ENCODE measurements around the gene KLRC1. TPM values are rescaled to one million over a fixed set of nuclear protein-coding genes. Genes with fewer than 3 reads are reported as not detected.

KLRC1 gene
- total and polyA plus RNA-seq, 10 of the 15 experiments (the other 5 are each of a cell fraction or from before 2014, with no cell fraction given) = 0.04 to 0.60 (median 0.23) TPM; not detected in 1

- peak overlapping the region; percentile 23 for H2AFZ ChIP-seq (ENCODE audit: control insufficient read depth, low read depth, low read length)
- FAIRE-seq (no peak), ATAC-seq (no peak), DNase-seq (ENCODE audit: low read depth, low spot score) (no peak)
- intact Hi-C loops (cut with micrococcal nuclease; ENCODE audit: unreplicated experiment) (no loop called here), in situ Hi-C loops (cut with MboI) (no loop called here)
- H3K9me3 ChIP-seq (replicated peaks; ENCODE audit: control insufficient read depth, insufficient read depth, low read length) = no peaks in the 10 kb centered on the region; the same call in 2 of the 3 replicates
- H3K9ac ChIP-seq (ENCODE audit: control insufficient read depth, insufficient read depth, low read length) = no peak overlapping the region
- SMC1A ChIA-PET (ENCODE audit: uncharacterized antibody, unreplicated experiment) = interaction anchor here (1.1 to 1.9 kb wide), 3 partner anchors 14 to 45 kb away, joined by 3 to 6 read pairs (median 3); no protein-coding TSS in a partner anchor
- no peaks in the 10 kb centered on the region for H3K27me3 ChIP-seq (replicated peaks in 1 of 2; ENCODE audit: control insufficient read depth in 2 of 2, insufficient read depth in 2 of 2, low read length in 1 of 2)
- no peaks in the 10 kb centered on the region; the same call in 1 of the 2 replicates for H3K4me1 ChIP-seq (ENCODE audit: control insufficient read depth, insufficient read depth, low read length)
- RAD21 ChIA-PET (ENCODE audit: unreplicated experiment) = interaction anchor here (0.5 to 0.8 kb wide), 2 partner anchors 40 to 44 kb away, joined by 4 to 5 read pairs; no protein-coding TSS in a partner anchor
- no peak for TF ChIP-seq NR2C1 (IDR thresholded peaks at IDR 0.05)
- TF ChIP-seq BHLHE40 (IDR thresholded peaks at IDR 0.05; ENCODE audit: borderline replicate concordance in 1 of 2, low read depth in 2 of 2, low read length in 1 of 2) = peak; percentile 31 to 63; a peak in 2 of 4 replicates
- TF ChIP-seq SREBF2 (IDR thresholded peaks at IDR 0.05; ENCODE audit: low read length) = no peak
- no peak for TF ChIP-seq MAX (IDR thresholded peaks at IDR 0.05; ENCODE audit: low read depth, low read length)
- TF ChIP-seq MYC (IDR thresholded peaks at IDR 0.05; ENCODE audit: insufficient read depth, insufficient read length, insufficient replicate concordance, low read length, severe bottlenecking) = no peak
- TF ChIP-seq MEF2B (IDR thresholded peaks at IDR 0.05; ENCODE audit: partially characterized antibody, poor library complexity, severe bottlenecking) = no peak
- TF ChIP-seq POLR2AphosphoS5 (IDR thresholded peaks at IDR 0.05; ENCODE audit: low read length) = no peak
- no peak for TF ChIP-seq KLF5 (IDR thresholded peaks at IDR 0.05; ENCODE audit: partially characterized antibody)
- TF ChIP-seq SPI1 (IDR thresholded peaks at IDR 0.05; ENCODE audit: borderline replicate concordance, insufficient read depth, low read depth, low read length) = peak; percentile 41; the same call in 1 of the 2 replicates
- no peak for TF ChIP-seq ATF2 (IDR thresholded peaks at IDR 0.05; ENCODE audit: low read length)
- no peaks in the 10 kb centered on the region for H3K36me3 ChIP-seq (ENCODE audit: control insufficient read depth in 2 of 2, insufficient read depth in 2 of 2, low read length in 1 of 2)
- CTCF ChIA-PET = interaction anchor here (1.1 kb wide), 1 partner anchor 40 kb away, joined by 3 read pairs; no protein-coding TSS in a partner anchor
- WGBS (ENCODE audit: insufficient coverage, insufficient replicate concordance, low lambda C conversion rate, missing lambda C conversion rate) = 8% methylated on average over 4 of the region's 4 CpGs
- no peaks in the 10 kb centered on the region for H3K79me2 ChIP-seq (ENCODE audit: control insufficient read depth, insufficient read depth, low read length)
- H3K27ac ChIP-seq (ENCODE audit: control insufficient read depth, insufficient read depth) = no peak overlapping the region
- BruUV-seq (replicated peaks) = no TSS peak
- POLR2A ChIA-PET = interaction anchor here (0.7 kb wide), 1 partner anchor 135 kb away, joined by 3 read pairs; no protein-coding TSS in a partner anchor
- H3K4me2 ChIP-seq (ENCODE audit: control insufficient read depth, insufficient read depth) = no peak overlapping the region
- no peaks in the 10 kb centered on the region for H4K20me1 ChIP-seq (ENCODE audit: control insufficient read depth, insufficient read depth)
- no peak overlapping the region for H3K4me3 ChIP-seq
Measured at GRCh38 chr12:10406725-10407124, 46.5 kb downstream of the KLRC1 start.
